Measurements from ENCODE around the gene CATSPER3. TPM values are rescaled to one million over a fixed set of nuclear protein-coding genes. Genes with fewer than 3 reads are reported as not detected.
"Not testable (repeated sequence)": the region's sequence is repeated elsewhere in the genome, so short reads cannot be mapped to it uniquely, and the experiment has no call there.

CATSPER3 gene
- total RNA-seq, 2 experiments from 2014 or later = 0.31 to 0.32 TPM

DNA sequence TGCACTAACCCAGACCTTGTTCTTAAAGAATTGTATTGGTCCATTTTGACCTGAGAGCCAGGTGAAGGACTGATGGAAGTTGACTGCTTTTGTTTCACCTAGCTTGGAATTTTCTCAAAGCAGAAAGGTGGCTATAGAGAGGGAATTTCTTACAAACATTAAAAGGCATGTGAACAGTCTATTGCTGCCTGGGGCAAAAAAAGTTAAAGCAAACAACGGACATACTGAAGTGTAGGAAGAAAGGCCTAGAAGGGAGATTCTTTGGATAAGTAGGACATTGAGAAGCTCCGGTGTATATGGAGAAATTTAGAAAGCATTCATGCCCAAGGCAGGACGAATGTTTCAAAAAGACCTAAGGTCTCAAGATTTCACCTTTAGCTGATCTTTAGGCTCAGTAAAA lies 11.7 kb downstream of the CATSPER3 start:
- ChIA-PET POLR2A (no interaction called here), CTCF (no interaction called here)
- Mint-ChIP-seq H3K4me3 (no peak overlapping the region), H3K9me3 (peaks cover 34% of the 10 kb centered on the region), H3K27me3 (peaks cover 3% of the 10 kb centered on the region), H3K36me3 (ENCODE audit: low read depth) (peaks cover 18% of the 10 kb centered on the region), H3K4me1 (ENCODE audit: low read depth) (no peaks in the 10 kb centered on the region), H3K27ac (no peak overlapping the region)
- TF ChIP-seq, protein P1, sequence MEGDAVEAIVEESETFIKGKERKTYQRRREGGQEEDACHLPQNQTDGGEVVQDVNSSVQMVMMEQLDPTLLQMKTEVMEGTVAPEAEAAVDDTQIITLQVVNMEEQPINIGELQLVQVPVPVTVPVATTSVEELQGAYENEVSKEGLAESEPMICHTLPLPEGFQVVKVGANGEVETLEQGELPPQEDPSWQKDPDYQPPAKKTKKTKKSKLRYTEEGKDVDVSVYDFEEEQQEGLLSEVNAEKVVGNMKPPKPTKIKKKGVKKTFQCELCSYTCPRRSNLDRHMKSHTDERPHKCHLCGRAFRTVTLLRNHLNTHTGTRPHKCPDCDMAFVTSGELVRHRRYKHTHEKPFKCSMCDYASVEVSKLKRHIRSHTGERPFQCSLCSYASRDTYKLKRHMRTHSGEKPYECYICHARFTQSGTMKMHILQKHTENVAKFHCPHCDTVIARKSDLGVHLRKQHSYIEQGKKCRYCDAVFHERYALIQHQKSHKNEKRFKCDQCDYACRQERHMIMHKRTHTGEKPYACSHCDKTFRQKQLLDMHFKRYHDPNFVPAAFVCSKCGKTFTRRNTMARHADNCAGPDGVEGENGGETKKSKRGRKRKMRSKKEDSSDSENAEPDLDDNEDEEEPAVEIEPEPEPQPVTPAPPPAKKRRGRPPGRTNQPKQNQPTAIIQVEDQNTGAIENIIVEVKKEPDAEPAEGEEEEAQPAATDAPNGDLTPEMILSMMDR (IDR thresholded peaks at IDR 0.05) = no peak
- DNase-seq (no peak), ATAC-seq (no peak)
- intact Hi-C loops (cut with micrococcal nuclease) = no loop called here

- Mint-ChIP-seq H3K36me3 (ENCODE audit: low read depth) (peaks cover 4% of the 10 kb centered on the region), H3K4me3 (no peak overlapping the region), H3K27me3 (peaks cover 4% of the 10 kb centered on the region), H3K27ac (no peak overlapping the region), H3K9me3 (peaks cover 27% of the 10 kb centered on the region), H3K4me1 (ENCODE audit: low read depth) (no peaks in the 10 kb centered on the region)
- no peak for DNase-seq
- ChIA-PET POLR2A (no interaction called here), CTCF (no interaction called here)
- no peak for ATAC-seq
- TF ChIP-seq, protein P1 (IDR thresholded peaks at IDR 0.05) = no peak
- intact Hi-C loops (cut with micrococcal nuclease) = no loop called here
Measured at GRCh38 chr5:134982230-134982629, 14.5 kb downstream of the CATSPER3 start.

GRCh38 chr5:134989266-134989830 lies 21.6 kb downstream of the CATSPER3 start:
- CTCF ChIA-PET = no interaction called here
- H3K4me3 Mint-ChIP-seq = no peak overlapping the region

DNA sequence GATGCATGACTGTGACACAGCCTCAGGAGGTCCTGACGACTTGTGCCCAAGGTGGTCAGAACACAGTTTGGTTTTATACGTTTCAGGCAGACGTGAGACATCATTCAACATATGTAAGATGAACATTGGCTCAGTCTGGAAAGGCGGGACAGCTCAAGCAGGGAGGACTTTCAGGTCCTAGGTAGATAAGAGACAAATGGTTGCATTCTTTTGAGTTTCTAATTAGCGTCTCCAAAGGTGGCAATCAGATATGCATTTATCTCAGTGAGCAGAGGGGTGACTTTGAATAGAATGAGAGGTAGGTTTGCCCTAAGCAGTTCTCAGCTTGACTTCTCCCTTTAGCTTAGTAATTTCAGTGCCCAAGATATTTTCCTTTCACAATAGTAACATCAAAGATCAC lies 22.5 kb downstream of the CATSPER3 start:
- H3K27ac Mint-ChIP-seq; H3K4me3 Mint-ChIP-seq; POLR2A ChIA-PET; H3K36me3 Mint-ChIP-seq (ENCODE audit: low read depth); intact Hi-C loops (cut with micrococcal nuclease); H3K27me3 Mint-ChIP-seq; CTCF ChIA-PET; DNase-seq; ATAC-seq; H3K4me1 Mint-ChIP-seq (ENCODE audit: low read depth); H3K9me3 Mint-ChIP-seq: not testable (repeated sequence)

More at GRCh38 chr5:134989266-134989830, 21.6 kb downstream of the CATSPER3 start:
- DNase-seq = no peak
- TF ChIP-seq, protein P1 (IDR thresholded peaks at IDR 0.05) = no peak
- H3K9me3 Mint-ChIP-seq = no peaks in the 10 kb centered on the region
- no peaks in the 10 kb centered on the region for H3K36me3 Mint-ChIP-seq (ENCODE audit: low read depth)
- no peak for ATAC-seq
- POLR2A ChIA-PET = no interaction called here
- intact Hi-C loops (cut with micrococcal nuclease) = no loop called here
- H3K27ac Mint-ChIP-seq = no peak overlapping the region
- H3K4me1 Mint-ChIP-seq (ENCODE audit: low read depth) = no peaks in the 10 kb centered on the region
- H3K27me3 Mint-ChIP-seq = peaks cover 2% of the 10 kb centered on the region

- Mint-ChIP-seq H3K27me3 (no peaks in the 10 kb centered on the region), H3K4me1 (ENCODE audit: low read depth) (no peaks in the 10 kb centered on the region), H3K4me3 (no peak overlapping the region), H3K9me3 (no peaks in the 10 kb centered on the region), H3K36me3 (ENCODE audit: low read depth) (no peaks in the 10 kb centered on the region), H3K27ac (no peak overlapping the region)
- ChIA-PET CTCF (no interaction called here), POLR2A (no interaction called here)
- ATAC-seq (no peak), DNase-seq (no peak)
- intact Hi-C loops (cut with micrococcal nuclease) = no loop called here
- TF ChIP-seq, protein P1 (IDR thresholded peaks at IDR 0.05) = no peak
Measured at GRCh38 chr5:134992148-134992547, 24.4 kb downstream of the CATSPER3 start.

- intact Hi-C loops (cut with micrococcal nuclease) = no loop called here
- DNase-seq (no peak), ATAC-seq (no peak)
- Mint-ChIP-seq H3K27ac (no peak overlapping the region), H3K9me3 (no peaks in the 10 kb centered on the region), H3K36me3 (ENCODE audit: low read depth) (no peaks in the 10 kb centered on the region), H3K4me1 (ENCODE audit: low read depth) (no peaks in the 10 kb centered on the region), H3K4me3 (no peak overlapping the region), H3K27me3 (no peaks in the 10 kb centered on the region)
- ChIA-PET POLR2A (interaction anchor here (0.6 kb wide), 1 partner anchor 683 kb away, joined by 4 read pairs; no protein-coding TSS in a partner anchor), CTCF (no interaction called here)
- TF ChIP-seq, protein P1 (IDR thresholded peaks at IDR 0.05) = no peak
Measured at GRCh38 chr5:134993161-134993560, 25.5 kb downstream of the CATSPER3 start.
